GM18951 (cell line): ENCODE measurements around the gene SNX9.
"Not testable (repeated sequence)": the region's sequence is repeated elsewhere in the genome, so short reads cannot be mapped to it uniquely, and the experiment has no call there.

Experiments
- POLR2A ChIP-seq: IDR thresholded peaks from 4 replicates; pipeline ENCODE4 v1.6.1; 2011; ENCODE audit warnings: mild to moderate bottlenecking; ENCODE audit not compliant: insufficient read length, insufficient read depth; ENCODE audit errors: extremely low read depth
- in situ Hi-C: fragments of 300-500 bp; cut with MboI; formaldehyde crosslinking; loops from one replicate; pipeline ENCODE4 v1.12.0; 2022; ENCODE audit warnings: low sequenced_read_pairs, mixed read lengths, inconsistent platforms; ENCODE audit not compliant: unreplicated experiment

SNX9 gene

DNA sequence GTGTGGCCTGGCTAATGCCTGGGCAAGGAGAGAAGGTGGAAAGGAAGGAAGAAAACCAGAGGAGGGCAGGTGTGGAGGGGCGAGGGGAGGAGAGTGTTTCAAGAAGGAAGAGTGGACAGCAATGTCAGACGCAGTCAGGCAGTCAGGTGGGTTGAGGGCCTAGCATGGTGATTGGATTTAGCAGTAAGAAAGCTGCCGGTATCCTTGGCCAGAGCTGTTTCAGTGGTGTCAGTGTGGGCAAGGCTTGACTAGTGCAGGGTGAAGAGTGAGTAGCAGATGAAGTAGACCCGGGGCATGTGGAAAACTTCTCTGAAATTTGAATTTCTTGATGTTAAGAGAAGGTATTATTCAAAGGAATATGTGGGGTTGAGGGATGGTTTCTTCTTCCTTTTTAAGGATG is 27.0 kb downstream of the SNX9 start:
- TF ChIP-seq POLR2A, result no peak
- in situ Hi-C loops, result no loop called here

DNA sequence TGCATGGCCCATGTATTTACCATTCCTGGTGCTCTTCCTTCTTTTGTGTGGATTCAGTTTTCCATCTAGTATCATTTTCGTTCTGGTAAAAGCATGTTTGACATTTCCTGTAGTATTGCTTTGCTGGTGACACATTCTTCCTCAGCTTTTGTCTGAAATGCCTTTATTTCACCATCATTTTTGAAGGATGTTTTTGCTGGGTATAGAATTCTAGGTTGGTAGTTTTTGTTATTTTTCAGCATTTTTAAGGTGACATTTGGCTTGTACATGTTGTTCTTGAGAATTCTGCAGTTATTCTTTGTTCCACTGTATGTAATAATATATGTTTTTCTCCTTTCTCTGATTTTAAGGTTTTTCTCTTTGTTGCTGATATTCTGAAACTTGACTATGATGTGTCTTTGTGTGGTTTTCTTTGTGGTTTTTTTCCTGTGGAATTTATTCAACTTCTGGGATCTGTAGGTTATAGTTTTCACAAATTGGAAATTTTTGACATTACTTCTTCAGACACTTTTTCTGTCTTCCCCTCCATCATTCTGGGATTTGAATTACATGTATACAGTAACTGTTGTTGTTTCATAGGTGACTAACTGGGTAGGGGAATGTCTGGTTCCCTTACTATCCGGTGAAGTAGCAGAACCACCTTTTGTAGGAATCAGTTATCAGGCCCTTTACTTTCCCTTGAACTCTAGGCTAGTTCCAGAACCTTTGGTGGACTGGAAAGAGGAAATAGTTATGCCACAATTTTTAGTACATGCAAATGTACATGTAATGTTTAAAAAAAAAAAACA is 30.2 kb downstream of the SNX9 start:
- TF ChIP-seq POLR2A, result no peak
- in situ Hi-C loops, result no loop called here

DNA sequence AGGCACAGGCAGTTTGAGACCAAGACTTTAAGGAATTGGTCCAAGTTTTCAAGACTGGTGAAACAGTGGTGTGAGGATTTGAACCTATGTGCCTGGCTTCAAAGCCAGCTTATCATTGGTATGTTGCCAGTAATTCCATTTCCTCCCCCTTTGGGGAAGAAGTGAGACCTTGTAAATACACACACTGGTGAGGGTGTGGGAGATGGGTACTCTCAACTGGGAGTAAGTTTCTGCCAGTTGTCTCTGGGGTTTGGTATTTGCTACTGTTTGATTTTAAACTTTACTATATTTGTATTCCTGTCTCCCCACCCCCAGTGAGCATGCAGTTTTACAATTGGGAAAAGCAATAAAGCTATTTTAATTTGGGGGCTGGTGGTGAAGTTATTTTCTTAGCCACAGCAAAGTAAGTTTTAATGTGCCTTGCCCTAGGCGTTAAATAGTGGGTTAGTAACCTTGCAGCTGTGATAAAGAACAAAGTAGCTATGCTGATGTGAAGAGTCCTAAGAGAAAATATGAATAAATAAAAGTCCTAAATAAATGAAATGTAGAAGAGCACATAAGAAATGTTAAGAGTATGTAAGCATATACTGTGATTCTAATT is 31.0 kb downstream of the SNX9 start:
- in situ Hi-C loops, result no loop called here
- TF ChIP-seq POLR2A, result no peak

DNA sequence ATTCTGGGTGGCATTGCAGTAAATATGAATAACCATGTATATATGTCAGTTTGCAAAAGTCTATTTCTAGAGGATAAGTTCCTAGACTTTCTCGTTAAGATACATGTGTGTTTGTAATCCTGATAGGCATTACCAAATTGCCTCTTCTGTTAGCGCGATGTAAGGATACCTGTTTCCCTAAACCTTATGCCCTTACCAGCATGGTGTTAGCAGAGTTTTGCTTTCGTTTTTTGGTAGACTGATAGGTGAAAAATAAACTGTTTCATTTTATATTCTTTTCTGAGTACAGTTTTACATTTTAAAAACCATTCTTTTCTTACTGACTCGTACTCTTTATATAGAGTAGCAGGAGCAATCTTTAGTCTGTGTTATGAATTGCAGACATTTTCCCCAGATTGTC is 32.3 kb downstream of the SNX9 start:
- TF ChIP-seq POLR2A, result no peak
- in situ Hi-C loops, result no loop called here

DNA sequence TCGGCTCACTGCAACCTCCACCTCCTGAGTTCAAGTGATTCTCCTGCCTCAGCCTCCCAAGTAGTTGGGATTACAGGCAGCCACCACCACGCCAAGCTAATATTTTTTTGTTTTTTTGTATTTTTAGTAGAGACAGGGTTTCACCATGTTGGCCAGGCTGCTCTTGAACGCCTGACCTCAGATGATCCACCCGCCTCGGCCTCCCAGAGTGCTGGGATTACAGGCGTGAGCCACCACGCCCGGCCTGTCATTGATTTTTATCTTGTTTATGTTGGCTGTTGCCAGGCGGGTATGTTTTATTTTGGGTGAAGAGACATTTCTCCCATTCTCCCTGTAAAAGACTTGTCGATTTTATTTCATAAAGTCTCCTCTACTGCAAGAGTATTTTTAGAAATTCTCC is 32.8 kb downstream of the SNX9 start:
- in situ Hi-C loops, result not testable (repeated sequence)

DNA sequence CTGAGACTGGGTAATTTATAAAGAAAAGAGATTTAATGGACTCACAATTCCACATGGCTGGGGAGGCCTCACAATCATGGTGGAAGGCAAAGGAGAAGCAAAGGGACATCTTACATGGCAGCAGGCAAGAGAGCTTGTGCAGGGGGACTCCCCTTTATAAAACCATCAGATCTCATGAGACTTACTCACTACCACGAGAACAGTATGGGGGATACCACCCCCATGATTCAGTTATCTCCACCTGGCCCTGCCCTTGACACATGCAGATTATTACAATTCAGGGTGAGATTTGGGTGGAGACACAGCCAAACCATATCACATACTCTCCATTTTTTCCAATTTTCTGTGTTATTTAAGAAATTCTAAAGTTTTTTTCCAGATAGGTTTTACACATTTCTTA is 35.6 kb downstream of the SNX9 start:
- in situ Hi-C loops, result not testable (repeated sequence)

DNA sequence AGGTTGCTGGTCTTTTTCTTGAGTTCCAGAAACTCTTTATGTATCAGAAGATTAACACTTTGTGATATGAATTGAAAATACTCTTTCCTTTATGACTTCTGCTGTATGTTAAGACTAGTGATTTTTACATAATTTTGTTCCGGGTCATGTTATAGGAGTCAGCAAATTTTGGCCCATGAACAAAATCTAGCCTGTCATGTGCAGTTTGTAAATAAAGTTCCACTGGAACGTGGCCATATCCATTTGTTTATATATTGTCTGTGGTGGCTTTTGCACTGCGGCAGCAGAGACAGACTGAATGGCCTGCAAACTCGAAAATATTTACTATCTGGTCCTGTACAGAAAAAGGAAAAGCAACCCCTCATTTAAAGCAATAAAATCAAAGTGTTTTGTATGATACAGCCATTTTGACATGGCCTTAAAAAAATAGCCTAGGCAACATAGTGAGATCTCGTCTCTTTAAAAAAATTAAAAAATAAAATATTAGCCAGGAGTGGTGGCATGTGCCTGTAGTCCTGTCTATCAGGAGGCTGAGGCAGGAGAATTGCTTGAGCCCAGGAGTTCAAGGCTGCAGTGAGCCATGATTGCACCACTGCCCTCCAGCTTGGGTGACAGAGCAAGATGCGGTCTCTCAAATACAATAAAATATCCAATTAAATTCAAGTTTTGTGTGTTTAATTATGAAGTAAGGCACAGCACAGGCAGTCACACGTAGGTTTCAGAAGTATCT is 36.9 kb downstream of the SNX9 start:
- TF ChIP-seq POLR2A, result no peak
- in situ Hi-C loops, result no loop called here

DNA sequence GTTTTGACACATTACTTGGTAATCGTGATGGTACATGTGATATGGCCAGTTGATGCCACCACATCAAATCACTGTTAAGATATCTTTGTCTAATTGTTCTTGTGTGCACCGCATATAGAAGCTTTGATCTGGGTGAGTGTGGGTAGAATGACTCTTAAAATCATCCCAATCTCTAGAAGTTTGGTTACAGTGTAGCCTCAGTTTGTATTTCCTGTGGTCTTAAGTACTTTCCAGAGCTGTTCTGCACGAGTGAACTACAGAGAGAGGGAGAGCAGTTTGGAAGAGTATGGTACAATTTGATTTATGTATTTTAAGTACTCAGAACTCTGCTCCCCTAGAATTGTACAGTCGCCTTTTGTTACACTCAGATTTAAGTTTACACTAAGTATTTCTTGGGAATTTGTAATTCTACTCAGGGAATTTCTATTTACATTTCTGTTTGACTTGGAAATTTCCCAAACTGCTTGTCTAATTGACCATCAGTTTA is 37.5 kb downstream of the SNX9 start:
- TF ChIP-seq POLR2A, result no peak
- in situ Hi-C loops, result no loop called here

DNA sequence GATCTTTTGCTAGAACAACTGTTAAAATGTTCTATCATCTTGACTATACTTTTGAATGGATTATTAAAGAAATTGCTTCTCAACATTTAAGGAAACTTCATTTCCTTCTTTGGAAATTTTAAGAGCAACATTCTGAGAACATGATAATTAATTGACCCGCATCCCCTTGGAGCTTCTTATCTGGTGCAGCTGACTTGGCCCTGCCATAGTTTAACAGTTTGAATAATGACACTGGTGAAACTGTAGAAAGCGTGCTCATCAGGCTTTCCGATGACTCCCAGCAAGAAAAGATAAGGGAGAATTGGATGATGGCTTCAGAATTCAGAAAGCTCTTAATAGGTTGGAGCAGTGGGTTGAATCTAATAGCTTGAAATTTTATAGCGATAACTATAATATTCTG is 38.1 kb downstream of the SNX9 start:
- in situ Hi-C loops, result no loop called here
- TF ChIP-seq POLR2A, result no peak

DNA sequence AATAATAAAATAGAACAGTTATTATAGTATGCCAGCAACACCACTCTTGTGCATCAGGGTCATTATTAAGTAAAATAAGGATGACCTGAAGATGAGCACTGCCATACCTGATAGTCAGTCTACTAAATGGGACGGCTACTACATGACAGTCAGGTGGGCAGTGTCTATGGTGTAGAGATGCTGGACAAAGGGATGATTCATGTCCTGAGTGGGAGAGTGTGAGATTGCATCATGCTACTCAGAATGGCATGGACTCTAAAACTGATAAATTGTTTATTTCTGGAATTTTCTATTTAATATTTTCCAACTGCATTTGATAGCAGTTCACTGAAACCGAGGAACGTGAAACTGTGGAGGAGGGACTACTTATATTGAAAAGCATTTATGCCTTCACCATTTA is 38.8 kb downstream of the SNX9 start:
- TF ChIP-seq POLR2A, result no peak
- in situ Hi-C loops, result no loop called here

DNA sequence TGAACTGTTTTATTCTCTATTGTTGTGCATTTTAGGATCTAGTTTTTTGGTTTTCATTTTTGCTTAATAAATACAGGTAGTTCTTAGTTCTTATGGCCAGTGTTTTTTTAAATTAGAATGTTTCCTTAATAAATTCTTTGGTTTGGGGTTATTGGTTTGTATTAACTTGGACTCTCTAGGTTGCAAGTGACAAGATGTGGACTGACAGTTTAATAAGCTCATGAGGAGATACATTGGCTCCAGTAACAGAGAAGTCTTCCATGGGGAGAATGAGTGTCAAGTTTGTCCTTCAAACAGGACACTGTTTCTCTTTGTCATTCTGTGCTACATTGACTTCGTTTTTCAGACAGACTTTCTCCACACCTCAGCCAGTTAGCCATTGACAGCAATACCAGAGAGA is 39.7 kb downstream of the SNX9 start:
- no peak for TF ChIP-seq POLR2A
- in situ Hi-C loops, result no loop called here

DNA sequence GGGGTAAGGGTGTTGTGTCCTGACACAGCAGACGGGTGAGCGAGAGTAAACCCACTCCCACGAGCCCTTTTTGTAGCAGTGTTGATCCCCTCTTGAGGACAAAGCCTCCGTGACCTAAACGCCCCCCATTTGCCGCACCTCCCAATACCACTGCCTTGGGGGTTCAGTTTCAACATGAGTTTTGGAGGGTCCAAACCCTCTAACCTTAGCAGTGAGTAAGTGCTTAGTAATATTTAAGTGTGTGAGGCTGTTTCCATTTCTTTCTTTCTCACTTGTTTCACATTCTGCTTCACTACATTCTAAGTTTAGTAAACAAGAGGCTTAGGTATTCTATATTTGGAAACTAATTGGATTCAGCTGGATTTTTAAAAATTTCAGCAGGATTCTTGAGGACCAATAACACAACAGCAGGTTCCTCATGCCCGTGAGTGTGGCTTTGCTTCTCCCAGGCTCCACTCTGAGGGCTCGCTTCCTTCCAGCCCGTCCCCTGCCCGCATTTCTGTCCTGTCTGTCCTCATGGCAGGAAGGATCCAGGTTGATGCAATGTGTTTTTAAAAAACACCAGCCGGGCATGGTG is 41.2 kb downstream of the SNX9 start:
- in situ Hi-C loops, result no loop called here
- no peak for TF ChIP-seq POLR2A

DNA sequence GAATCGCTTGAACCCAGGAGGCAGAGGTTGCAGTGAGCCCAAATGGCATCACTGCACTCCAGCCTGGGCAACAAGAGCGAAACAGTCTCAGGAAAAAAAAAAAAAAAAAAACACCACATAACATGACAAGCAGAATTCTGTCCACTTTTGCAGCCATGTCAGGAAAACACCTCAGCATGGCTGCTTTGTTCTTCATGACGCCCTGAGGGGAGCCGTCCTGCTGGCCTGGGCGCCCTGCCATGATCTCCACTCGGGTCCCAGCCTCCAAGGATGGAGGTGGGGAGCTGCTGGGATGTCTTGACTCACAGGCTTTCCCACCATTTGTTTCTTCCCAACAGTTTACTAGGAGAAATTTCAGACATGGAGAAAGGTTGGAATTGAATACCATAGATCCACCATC is 42.2 kb downstream of the SNX9 start:
- no peak for TF ChIP-seq POLR2A
- in situ Hi-C loops, result no loop called here

DNA sequence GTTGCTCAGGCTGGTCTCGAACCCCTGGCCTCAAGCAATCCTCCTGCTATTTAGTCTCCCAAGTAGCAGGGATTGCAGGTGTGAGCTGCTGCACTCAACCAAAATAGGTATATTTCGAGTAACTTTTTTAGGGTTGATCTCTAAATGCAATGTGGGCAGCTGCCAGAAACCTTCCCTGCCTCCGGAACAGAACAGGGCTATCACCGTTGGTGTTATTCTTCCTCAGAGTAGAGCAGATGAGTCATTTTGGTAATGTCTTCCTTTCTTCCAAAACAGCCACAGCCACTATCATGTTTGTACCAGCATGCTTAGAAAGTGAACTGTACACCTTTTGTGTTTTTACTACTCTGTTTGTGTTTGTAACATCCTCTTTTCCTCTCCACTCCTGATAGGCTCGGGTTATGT is 44.1 kb downstream of the SNX9 start:
- in situ Hi-C loops, result no loop called here
- no peak for TF ChIP-seq POLR2A
